Measurements from ENCODE around the gene TTC28. TPM values are rescaled to one million over a fixed set of nuclear protein-coding genes. Genes with fewer than 3 reads are reported as not detected.
"Not testable (repeated sequence)": the region's sequence is repeated elsewhere in the genome, so short reads cannot be mapped to it uniquely, and the experiment has no call there.

The TTC28 gene
- total and polyA plus RNA-seq, 8 donors = 31.1 to 44.2 (median 41.4) TPM

DNA sequence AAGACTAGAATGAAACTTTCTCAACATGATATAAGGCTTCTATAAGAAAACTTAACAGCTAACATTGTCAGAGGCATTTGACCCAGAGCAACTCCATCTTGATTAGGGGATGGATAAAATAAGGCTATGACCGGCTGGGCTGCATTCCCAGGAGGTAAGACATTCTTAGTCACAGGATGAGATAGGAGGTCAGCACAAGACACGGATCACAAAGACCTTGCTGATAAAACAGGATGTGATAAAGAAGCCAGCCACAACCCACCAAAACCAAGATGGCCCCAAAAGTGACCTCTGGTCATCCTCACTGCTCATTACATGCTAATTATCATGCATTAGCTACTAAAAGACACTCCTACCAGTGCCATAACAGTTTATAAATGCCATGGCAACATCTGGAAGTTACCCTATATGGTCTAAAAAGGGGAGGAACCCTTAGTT lies 135.2 kb downstream of the TTC28 start:
- Histone ChIP-seq H3K27ac (no peak overlapping the region), H3K4me3 (no peak overlapping the region), H3K36me3 (no peaks in the 10 kb centered on the region), H3K4me1 (no peaks in the 10 kb centered on the region), H3K27me3 (no peaks in the 10 kb centered on the region), H3K9me3 (peaks cover 0 to 5% of the 10 kb centered on the region in 2 donors)
- ATAC-seq (no peak), DNase-seq (no peak)
- TF ChIP-seq, protein P1, sequence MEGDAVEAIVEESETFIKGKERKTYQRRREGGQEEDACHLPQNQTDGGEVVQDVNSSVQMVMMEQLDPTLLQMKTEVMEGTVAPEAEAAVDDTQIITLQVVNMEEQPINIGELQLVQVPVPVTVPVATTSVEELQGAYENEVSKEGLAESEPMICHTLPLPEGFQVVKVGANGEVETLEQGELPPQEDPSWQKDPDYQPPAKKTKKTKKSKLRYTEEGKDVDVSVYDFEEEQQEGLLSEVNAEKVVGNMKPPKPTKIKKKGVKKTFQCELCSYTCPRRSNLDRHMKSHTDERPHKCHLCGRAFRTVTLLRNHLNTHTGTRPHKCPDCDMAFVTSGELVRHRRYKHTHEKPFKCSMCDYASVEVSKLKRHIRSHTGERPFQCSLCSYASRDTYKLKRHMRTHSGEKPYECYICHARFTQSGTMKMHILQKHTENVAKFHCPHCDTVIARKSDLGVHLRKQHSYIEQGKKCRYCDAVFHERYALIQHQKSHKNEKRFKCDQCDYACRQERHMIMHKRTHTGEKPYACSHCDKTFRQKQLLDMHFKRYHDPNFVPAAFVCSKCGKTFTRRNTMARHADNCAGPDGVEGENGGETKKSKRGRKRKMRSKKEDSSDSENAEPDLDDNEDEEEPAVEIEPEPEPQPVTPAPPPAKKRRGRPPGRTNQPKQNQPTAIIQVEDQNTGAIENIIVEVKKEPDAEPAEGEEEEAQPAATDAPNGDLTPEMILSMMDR (IDR thresholded peaks at IDR 0.05) = no peak
- intact Hi-C loops (cut with DNase I) = no loop called here

DNA sequence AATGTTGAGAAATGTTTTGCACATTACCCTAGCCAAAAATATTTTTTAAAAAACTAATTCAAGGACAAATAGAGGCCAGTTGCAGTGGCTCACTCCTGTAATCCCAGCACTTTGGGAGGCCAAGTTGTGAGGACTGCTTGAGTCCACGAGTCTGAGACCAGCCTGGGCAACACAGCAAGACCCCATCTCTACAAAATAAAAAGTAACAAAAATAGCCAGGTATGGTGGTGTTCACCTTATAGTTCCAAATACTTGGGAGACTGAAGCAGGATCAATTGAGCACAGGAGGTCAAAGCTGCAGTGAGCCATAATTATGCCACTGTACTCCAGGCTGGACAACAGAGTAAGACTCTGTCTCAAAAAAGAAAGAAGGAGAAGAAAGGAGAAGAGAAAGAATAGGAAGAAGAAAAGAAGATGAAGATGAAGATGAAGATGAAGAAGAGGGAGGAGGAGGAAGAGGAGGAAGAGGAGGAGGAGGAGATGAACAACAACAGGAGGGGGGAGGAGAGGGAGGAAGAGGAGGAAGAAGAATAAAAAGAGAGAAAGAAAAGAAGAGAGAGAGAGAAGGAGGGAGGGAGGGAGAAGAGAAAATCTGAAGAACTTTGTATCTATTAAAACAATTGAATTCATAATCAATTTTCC lies 136.5 kb downstream of the TTC28 start:
- TF ChIP-seq, protein P1 (IDR thresholded peaks at IDR 0.05) = no peak
- no peak for ATAC-seq
- no peak for DNase-seq
- Histone ChIP-seq H3K36me3 (no peaks in the 10 kb centered on the region), H3K9me3 (peaks cover 0 to 5% of the 10 kb centered on the region in 2 donors), H3K4me3 (no peak overlapping the region), H3K27ac (no peak overlapping the region), H3K4me1 (no peaks in the 10 kb centered on the region), H3K27me3 (no peaks in the 10 kb centered on the region)
- intact Hi-C loops (cut with DNase I) = no loop called here

DNA sequence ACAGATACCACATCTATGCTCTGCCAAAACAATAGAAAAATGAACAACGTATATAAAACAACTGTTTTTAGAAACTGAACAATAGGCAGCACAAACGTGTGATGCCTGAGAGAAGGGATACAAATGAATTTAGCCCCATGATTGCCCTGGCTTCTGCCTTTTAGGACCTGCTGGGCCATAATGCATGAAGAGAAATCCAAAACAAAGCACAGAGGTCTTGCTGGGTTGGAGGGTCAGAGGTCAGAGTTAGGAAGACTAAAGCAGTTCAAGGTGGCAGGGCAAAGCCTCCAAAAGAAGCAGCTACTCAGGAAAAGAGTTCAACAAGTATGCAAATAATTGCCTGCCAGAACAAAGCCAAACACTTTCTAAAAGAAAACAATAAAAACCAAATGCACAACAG lies 138.5 kb downstream of the TTC28 start:
- intact Hi-C loops (cut with DNase I) = no loop called here
- DNase-seq = no peak
- H3K36me3 ChIP-seq = no peaks in the 10 kb centered on the region
- no peaks in the 10 kb centered on the region for H3K27me3 ChIP-seq
- TF ChIP-seq, protein P1 (IDR thresholded peaks at IDR 0.05) = no peak
- ATAC-seq = no peak
- no peak overlapping the region for H3K4me3 ChIP-seq
- H3K27ac ChIP-seq = no peak overlapping the region
- H3K9me3 ChIP-seq = peaks cover 0 to 7% of the 10 kb centered on the region in 2 donors
- H3K4me1 ChIP-seq = no peaks in the 10 kb centered on the region

DNA sequence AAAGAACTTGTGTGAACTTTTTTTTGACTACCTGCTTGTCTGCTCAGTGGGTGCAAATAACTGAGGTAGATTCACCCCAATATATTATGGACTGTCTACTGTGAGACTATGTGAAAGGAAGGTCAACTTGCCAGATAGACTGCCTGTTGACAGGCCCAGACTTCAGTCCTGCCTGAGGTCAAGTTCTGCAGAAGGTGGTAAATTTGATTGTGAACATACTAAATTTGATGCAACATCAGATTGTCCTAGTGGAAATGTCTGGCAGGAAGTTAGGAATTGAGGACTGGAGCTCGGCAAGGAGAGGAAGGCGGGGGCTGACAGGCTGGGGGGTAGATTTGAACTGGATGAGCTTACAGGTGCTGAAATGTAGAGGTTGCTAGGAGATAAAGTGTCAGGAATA lies 140.7 kb downstream of the TTC28 start:
- DNase-seq (no peak), ATAC-seq (no peak)
- no peaks in the 10 kb centered on the region for H3K4me1 ChIP-seq
- TF ChIP-seq, protein P1 (IDR thresholded peaks at IDR 0.05) = no peak
- no peak overlapping the region for H3K4me3 ChIP-seq
- H3K9me3 ChIP-seq = peaks cover 0 to 7% of the 10 kb centered on the region in 2 donors
- H3K36me3 ChIP-seq = no peaks in the 10 kb centered on the region
- no peaks in the 10 kb centered on the region for H3K27me3 ChIP-seq
- intact Hi-C loops (cut with DNase I) = no loop called here
- no peak overlapping the region for H3K27ac ChIP-seq

DNA sequence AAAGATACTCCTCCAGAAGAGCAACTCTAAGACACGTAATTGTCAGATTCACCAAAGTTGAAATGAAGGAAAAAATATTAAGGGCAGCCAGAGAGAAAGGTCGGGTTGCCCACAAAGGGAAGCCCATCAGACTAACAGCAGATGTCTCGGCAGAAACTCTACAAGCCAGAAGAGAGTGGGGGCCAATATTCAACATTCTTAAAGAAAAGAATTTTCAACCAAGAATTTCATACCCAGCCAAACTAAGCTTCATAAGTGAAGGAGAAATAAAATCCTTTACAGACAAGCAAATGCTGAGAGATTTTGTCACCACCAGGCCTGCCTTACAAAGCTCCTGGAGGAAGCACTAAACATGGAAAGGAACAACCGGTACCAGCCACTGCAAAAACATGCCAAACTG lies 149.1 kb downstream of the TTC28 start:
- H3K4me3 ChIP-seq; H3K36me3 ChIP-seq; DNase-seq; H3K4me1 ChIP-seq; ATAC-seq; H3K27me3 ChIP-seq; intact Hi-C loops (cut with DNase I); H3K27ac ChIP-seq: not testable (repeated sequence)
- H3K9me3 ChIP-seq = peaks cover 0 to 29% of the 10 kb centered on the region in 2 donors

DNA sequence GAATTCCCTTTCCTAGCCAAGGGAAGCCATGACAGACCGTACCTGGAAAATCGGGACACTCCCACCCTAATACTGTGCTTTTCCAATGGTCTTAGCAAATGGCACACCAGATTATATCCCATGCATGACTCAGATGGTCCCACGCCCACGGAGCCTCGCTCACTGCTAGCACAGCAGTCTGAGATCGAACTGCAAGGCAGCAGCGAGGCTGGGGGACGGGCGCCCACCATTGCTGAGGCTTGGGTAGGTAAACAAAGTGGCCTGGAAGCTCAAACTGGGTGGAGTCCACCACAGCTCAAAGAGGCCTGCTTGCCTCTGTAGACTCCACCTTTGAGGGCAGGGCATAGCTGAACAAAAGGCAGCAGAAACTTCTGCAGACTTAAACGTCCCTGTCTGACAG lies 150.5 kb downstream of the TTC28 start:
- ATAC-seq; intact Hi-C loops (cut with DNase I); H3K4me3 ChIP-seq: not testable (repeated sequence)

More for the DNA sequence above, 150.5 kb downstream of the TTC28 start:
- not testable (repeated sequence) for H3K27ac ChIP-seq, H3K36me3 ChIP-seq, H3K4me1 ChIP-seq, H3K27me3 ChIP-seq, DNase-seq
- H3K9me3 ChIP-seq = peaks cover 0 to 29% of the 10 kb centered on the region in 2 donors

All from left lung (tissue), 10 donors.